Measurements from ENCODE around the gene FAM156B.
"Not testable (repeated sequence)": the region's sequence is repeated elsewhere in the genome, so short reads cannot be mapped to it uniquely, and the experiment has no call there.

The FAM156B gene, protein sequence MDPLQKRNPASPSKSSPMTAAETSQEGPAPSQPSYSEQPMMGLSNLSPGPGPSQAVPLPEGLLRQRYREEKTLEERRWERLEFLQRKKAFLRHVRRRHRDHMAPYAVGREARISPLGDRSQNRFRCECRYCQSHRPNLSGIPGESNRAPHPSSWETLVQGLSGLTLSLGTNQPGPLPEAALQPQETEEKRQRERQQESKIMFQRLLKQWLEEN

DNA sequence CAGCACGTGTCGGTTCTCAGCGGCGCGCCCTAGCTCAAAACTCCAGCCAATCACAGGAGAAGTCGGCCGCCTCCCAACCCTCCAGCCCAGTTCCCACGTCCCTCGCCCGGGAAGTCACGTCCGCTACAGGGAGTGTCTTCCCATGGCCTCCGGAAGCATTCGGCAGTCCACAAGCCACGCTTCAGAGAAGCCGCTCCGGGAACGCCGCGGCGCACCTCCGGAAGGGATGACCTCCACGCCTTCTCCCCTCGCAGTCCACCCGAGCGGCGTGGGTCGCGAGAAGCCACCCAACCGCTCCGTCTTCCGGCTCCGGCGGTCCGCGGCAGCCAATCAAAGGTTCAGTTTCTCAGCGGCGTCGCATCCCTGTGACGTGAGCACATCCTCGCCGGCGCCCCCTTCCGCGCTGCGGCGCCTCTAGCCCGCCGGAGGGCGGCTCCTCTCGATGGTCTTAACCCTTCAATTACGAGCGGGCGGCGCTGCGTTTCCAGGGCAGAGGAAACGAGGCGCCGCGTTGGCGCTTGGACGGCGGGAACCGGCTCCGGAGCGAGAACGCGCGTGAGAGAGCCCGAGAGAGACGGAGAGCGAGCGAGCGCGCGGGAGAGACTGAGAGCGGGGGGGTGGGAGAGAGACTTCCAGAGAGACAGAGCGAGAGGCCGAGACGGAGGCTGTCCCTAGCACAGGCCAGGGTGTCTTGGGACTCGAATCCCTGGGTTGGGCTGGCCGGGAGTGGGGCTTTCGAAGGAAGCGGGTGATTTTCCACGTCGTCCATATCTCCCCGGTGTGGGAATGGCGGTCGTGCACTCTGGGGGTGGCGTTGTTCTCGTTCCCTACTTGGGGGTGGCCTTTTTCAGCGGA, at the start of gene FAM156B:
FAM156B (plus strand) TSS at position 476 of the 855 bp plus-strand sequence. CDS start 9,896 bp downstream, outside the sequence.
- not testable (repeated sequence) for DNase-seq

DNA sequence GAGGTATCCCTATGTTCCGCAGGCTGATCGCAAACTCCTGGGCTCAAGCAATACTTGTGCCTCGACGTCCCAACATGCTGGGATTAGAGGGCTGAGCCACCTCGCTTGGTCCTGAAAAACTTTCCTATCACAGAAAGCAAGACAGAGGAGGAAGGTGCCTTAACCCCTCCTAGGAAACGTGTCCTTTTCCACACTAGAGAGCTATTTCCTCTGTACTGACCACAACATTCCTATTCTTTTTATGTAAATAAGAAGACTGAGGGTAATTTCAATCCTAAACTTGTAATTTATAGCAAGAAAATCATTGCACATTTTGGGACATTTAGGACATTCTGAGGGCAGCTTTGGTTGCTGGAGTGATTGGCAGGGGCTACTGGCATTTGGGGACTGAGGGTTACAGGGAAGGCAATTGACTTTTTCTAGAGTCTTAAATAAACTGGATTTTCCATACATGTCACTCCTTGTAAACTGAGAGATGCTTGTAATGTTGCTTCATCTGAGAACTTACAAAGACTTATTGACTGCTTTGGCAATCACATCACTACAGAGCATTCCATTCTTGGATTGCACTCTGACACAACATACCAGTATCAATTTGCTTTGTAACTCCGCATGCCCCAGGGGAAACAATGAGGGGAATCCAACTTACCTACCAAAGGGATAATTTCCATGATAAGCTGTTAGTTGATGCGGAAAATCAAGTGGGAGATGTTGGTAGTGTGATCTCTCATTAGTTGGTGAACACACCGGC, 44.8 kb upstream of the FAM156B start:
- DNase-seq = no peak

DNA sequence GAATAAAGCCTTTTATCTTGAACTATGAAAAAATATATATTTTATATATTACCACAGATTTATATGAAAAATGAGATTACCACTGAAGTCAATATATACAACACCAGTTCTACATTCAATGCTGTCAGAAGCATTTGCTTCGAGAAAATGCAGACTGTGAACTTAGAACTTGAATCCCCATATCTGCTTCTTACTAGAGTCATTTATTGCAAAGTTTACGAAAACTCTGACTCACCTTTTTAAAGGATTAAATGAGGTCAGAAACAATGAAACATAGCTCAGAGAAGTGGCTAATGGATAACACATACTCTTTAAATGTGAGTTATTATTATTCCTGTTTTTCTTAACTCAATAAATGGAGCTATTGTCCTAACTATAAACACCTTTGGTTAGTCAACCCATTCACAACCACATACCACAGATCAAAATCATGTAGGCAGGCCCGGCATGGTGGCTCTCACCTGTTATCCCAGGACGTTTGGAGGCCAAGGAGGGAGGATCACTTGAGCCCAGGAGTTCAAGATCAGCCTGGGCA, 40.1 kb upstream of the FAM156B start:
- DNase-seq = not testable (repeated sequence)

DNA sequence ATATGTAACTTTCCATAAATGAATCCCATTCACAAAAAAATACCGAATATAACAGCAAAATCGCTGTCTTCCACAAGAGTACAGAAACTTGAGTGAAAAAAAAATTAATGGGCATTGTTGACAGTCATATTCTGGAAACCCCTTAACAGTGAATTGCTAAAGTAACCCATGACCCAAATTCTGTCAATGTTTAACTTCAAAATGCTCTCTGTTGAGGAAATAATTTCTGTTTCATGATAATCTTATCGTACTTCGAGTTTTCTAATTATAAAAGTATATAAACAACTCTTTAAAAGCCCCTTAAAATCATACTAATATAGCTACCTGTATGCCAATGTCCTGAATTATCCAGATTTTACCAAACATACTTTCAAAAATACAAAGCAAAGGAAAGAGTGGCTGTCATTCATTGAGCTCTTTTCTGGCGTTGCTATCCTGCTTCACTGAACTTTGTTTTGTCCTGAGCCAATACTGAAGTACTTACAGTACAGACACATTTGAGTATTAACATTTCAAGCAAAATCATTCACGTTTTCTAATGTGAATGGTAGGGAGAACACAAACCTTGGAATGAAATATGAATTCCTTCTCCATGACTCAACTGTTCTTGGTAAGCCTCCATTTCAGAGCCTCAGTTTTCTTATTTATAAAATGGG, 31.7 kb upstream of the FAM156B start:
- DNase-seq = no peak

DNA sequence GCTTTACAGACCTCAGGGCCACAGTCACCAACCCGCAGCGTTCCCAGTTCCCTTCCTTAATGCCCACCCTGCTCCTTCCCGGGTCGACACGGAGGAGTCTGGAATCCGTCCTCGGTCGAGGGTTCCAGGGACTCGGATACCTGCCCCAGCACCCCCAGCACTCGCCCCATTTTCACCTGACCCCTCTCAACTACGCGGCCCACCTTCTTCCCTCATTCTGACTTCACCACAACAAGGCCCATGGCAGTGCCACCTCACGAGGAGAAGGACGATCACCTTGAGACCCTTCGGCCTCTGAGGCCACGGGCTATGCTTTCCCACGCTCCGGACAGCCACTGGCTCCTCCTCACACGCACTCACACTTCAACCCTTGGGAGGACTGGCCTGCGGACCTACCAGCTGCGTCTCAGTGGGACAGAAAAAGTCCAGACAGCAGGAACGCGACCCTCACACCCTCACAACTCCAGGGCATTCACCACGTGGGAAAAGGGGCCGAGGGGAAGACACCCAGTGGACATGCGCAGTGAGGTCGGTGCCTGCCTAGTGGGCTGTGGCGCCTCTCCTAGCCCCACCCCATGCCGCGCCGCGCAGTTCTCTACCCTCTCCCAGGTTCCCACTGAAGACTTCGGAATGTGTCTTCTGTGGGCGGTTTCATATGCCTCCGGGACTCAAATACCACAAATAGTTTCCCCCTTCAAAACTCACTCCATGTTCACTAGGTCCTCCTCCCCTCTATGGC, 29.4 kb upstream of the FAM156B start, which contains the start of gene XAGE3:
XAGE3 (minus strand) TSS at position 474 of the 739 bp plus-strand sequence. CDS start 950 bp downstream, outside the sequence.
- DNase-seq = no peak

DNA sequence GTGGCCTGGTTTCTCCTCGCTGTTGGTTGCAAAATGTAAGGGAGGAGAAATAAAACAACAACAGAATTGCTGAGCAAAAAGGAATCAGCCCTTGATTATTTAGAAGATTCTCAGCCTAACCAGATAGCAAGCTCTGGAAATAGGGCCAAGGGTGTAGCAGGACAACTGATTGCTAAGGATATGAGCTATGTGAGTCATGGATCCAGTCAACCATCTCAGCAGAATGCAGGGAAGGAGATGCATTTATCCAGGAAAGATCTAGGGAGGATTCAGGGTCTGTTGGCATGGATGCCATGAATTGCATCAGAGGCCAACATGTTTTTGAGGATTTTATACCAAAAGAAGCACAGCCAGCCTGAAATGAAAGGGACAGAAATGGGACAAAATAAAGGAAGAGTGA, 27.1 kb upstream of the FAM156B start:
- no peak for DNase-seq

DNA sequence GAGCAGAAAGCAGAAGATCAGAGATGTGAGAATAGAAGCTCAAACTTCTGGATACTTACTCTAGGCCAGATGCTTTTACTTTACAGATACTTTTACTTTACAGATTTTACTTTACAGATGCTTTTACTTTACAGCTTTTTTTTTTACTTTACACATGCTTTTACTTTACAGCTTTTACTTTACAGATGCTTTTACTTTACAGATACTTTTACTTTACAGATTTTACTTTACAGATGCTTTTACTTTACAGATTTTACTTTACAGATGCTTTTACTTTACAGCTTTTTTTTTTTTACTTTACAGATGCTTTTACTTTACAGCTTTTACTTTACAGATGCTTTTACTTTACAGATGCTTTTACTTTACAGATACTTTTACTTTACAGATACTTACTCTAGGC, 23.3 kb upstream of the FAM156B start:
- not testable (repeated sequence) for DNase-seq

DNA sequence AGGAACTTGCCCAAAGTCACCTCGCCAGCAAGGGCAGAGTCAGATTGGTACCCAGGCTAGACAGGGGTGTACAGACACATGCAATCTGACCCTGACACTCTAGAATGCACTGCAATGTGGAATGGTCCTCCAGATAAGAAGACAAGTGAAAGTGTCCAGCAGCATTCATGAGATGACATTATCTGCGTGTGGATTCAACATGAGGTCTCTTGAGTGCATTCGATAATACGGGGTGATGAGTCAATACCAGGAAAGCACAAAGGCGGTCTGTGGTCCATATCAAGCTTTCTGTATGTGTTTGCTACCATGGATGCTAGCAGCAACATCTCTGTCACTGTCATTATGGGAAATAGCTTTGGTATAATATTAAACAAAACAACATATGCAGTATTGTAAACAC, 22.5 kb upstream of the FAM156B start:
- no peak for DNase-seq

DNA sequence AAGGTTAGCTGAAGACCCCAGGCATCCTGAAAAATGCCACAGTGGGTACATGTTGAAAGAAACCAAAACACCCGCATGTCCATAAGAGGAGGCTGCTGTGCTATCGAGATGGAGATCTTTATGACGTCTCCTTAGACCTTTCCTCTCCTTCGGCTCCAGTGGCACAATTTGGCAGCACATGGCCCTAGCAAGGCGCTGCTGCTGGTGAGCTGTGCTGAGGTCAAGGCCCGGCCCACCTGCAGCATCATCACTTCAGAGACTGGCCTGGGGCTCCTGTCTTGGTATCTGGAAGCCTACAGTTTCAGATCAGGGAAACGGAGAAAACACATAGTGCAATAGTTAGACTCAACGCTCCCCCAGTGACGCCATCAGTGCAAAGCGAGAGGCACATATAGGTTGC, 21.7 kb upstream of the FAM156B start:
- not testable (repeated sequence) for DNase-seq

DNA sequence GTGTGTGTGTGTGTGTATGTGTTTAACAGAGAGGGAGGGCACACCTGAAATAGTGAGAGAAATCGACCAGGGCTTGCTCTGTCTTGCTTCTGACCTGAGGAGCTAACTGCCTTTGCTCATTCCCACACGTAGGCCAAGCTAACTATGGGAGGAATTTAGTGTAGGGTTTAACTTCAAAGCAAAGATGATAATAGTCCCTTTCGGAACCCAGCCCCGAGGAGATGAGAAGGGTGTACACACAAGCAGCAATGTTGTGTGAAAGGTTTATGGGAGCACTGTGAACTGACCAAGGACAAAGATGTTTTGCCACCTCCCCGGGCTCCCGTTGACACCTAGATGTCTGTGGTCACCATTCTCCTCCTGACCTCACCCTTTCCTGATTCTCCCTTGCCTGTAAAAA, 20.7 kb upstream of the FAM156B start:
- DNase-seq = not testable (repeated sequence)

DNA sequence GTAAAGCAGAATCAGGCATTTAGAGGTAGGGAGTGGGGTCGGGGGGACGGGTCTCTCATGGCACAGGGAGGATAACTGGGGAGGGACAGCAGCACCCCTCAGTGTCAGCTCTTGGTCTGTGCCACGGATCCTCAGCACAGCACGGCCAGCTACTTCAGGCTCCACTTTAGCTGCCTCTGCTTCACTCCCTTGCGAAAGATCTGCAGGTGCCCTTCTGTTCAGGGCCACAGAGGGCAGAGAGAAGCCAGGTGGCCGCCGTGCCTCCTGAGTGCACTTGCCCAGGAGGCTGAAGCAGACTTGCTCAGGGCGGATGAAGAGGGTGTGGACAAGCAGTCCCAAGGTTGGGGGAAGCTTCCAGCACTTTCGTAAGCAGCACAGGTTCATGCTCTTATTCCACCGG, 9.7 kb upstream of the FAM156B start:
- not testable (repeated sequence) for DNase-seq

DNA sequence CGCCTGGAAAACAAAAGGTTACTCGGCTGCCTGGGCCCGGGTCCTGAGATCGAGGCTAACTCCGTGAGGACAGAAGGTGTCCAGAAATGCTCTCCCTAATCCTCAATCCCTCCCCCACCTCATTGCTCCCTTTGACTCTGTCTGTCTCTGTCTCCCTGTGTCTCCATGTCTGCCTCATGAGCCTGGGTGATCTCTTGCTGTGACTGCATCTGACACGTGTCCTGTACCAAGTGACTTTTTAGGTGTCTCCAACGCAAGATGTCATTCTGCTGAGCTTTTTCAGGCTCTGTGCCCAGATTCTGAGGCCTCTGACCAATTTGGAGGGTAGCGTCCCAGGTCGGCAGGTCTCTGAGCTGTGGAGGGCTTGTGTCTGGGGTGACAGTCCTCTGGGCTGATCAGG, 9.0 kb upstream of the FAM156B start:
- not testable (repeated sequence) for DNase-seq

DNA sequence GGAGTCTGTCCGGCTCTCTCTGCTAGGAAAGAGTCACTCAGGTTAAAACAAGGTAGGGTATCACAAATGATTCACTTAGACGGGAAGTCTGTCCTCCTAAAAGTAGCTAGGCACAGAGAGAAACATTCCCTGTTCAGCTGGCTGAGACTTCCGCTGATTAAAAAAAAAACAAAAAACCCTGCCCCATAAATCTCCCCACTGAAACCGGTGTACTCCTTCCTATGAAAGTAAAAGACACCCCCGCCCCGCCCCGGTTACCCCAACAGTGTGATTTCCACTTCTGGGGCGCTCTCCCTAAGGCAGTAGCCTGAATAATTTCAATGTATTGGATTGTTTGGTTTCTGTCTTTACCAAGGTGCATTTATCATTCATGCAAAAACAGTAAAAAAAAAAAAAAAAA, 692 bp upstream of the FAM156B start:
- not testable (repeated sequence) for DNase-seq

DNA sequence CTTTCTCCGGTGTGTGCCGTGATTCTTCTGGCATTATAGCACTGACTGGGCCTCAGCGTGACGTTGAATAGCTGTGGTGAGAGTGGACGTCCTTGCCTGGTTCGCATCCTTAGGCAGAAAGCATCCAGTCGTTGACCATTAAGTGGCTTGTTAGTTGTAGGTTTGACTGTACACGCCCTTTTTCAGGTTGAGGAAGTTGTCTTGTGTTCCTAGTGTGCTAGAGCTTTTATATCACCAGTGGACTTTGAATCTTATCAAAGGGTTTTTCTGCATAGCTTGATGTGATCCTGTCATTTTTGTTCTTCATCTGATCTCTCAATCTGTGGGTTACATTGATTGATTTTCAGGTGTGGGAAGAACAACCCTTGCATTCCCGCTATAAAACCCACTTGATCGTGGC, 8.4 kb downstream of the FAM156B start:
- not testable (repeated sequence) for DNase-seq

DNA sequence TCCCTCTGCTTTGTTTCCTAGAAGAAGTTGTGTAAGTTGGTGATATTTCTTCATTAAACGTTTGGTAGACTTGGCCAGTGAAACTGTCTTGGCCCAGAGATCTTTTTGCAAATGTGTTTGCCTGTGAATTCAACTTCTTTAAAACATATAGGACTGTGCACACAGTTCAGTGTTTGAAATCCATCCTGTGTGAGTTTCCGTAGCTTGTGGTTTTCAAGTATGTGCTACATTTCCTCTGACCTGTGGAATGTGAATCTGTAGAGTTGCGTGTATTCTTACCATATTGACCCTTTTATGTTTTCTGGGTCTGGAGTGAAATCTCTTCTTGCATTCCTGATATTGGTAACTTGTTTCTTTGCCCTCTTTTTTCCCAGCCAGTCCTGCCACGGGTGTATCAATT, 8.9 kb downstream of the FAM156B start:
- not testable (repeated sequence) for DNase-seq

DNA sequence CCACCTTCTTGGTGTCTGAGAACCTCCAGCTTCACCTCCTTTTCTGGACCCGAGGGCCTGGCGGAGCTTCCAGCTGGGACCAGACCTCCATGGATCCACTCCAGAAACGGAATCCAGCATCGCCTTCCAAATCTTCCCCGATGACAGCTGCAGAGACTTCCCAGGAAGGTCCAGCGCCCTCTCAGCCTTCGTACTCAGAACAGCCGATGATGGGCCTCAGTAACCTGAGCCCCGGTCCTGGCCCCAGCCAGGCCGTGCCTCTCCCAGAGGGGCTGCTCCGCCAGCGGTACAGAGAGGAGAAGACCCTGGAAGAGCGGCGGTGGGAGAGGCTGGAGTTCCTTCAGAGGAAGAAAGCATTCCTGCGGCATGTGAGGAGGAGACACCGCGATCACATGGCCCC, 10.0 kb downstream of the FAM156B start:
- DNase-seq = not testable (repeated sequence)

DNA sequence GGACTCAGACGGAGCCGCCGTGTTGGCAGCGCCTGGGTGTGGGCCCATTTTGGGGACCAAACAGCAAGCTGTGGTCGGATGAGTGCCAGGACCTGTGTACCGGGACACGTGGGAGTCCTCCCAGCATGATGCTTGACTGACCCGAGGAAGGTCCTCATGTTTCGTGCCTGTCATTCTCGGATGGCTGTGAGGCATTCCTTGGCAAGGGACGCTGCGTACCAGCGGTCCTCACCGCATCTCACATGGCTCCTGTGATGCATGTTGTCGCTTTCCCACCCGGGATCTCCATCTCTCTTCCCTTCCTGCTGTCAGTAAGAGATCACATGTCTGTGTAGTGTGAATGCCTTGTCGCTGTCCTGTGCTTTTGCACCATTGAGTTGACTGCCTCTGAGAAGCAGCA, 10.8 kb downstream of the FAM156B start:
- not testable (repeated sequence) for DNase-seq

DNA sequence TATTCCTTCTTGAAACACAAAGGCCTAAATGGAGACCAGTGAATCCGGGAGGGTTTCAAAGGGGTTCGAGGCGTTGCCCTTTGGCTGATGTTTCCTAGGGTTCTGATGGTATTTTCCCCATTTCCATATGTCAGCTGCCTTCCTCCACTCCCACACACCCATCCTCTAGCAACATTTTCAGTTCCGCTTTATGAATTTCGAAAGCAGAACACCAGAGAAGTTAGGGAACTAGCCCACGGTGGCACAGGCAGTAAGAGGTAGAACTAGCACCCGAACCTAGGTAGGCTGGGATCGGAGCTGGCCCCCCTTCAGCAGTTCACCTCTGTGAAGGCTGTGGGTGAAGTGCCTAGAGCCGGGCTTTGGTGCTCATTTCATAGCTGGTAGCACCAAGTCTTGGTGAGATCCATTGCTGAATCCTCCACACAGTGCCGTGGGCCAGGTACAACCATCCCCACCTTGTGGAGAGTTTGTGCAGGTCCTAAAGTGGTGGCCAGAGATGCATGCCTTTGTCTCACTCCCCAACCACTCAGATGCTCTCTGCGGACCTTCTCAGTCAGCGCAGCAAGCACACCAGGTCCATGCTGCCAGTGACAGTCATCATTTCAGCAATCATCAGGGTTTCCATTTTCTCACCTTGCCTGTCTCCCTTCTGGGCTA, 12.3 kb downstream of the FAM156B start:
- DNase-seq = not testable (repeated sequence)

DNA sequence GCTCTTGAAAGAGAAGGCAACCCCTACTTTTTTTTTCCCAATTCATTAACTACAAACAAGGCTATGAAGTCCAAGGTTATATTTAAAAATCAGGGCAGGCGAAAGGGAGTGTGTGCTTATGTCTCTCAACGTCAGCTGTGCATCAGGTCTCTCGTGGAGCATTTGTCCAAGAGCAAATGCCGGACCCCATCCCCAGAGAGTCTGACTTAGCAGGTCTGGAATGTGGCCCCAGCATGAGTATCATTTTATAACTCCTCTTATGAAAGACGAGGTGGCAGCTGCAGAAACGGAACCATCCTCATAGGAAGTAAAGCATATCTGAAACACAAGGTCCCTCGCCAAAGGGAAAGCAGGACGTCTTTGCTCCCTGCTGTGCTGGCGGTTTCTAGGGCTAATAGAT, 16.6 kb downstream of the FAM156B start:
- DNase-seq = not testable (repeated sequence)

DNA sequence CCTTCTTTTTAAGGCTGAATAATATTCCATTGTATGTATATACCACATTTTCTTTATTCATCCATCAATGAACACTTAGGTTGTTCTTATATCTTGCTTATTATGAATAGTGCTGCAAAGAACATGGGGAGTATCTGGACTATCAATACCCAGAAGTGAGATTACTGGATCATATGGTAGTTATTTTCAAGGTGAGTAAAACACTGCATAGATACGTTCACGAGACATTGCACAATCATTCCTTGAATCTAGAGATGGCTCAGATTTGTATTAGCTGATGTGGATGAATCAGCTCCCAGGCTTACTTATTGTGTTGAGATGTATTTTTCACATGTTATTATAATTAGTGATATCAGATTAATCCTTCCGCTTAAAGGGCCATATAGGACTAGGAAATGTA, 17.6 kb downstream of the FAM156B start:
- DNase-seq = not testable (repeated sequence)

DNA sequence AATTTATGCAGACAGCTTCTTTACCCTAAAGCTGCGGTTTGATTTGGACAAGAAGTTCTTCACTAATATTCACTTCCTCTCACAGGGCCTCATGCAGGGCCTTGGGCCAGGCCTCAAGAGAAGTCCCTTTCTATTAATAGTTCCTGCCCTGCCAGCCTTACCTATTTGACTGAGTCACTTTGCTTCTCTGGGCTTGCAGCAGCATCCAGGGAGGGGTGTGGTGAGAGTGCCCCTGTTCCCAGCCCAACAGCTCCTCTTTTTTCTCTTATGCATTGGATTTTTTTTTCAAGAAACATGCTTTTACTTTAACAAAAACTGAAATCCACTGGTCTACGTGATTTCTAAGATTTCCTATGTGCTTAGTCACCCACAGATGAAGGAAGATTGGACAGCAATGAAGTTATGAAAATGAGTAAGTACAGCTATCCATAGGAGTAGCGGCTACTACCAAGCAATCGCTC, 26.7 kb downstream of the FAM156B start:
- DNase-seq = peak; percentile 1
